ENCODE data around the gene MYOM3.

- no peak for TF ChIP-seq REST (IDR thresholded peaks at IDR 0.05; ENCODE audit: borderline replicate concordance)
- no peak for TF ChIP-seq CTCF (IDR thresholded peaks at IDR 0.05; ENCODE audit: poor library complexity, severe bottlenecking)
- no peak for TF ChIP-seq EZH2 (IDR thresholded peaks at IDR 0.05; ENCODE audit: borderline replicate concordance, insufficient read depth, low read length, poor library complexity, severe bottlenecking)
- TF ChIP-seq POLR2AphosphoS5 (IDR thresholded peaks at IDR 0.05) = no peak
- TF ChIP-seq EP300 (conservative IDR thresholded peaks at IDR 0.05; ENCODE audit: poor library complexity, severe bottlenecking) = no peak
- TF ChIP-seq RAD21 (conservative IDR thresholded peaks at IDR 0.05) = no peak
- TF ChIP-seq TAF1 (IDR thresholded peaks at IDR 0.05; ENCODE audit: low read depth) = no peak
Observed at GRCh38 chr1:24074817-24075589, 36.9 kb downstream of the MYOM3 start.

Measured in neural cell (in vitro differentiated cells).